HCT116 (cell line): ENCODE results near the gene BCKDHB. TPM values are rescaled to one million over a fixed set of nuclear protein-coding genes. Genes with fewer than 3 reads are reported as not detected.

Experiments
- ATAC-seq: fragments of 200-7000 bp; cut with Tn5 transposase; 2 replicates; pipeline ENCODE4 v1.9.1; 2020; ENCODE audit warnings: mild to moderate bottlenecking, moderate library complexity
- BruUV-seq: library from RNA; stranded (reverse); fragments of 400-500 nt; replicated peaks from 2 replicates; lab custom pipeline; 2021; lab: Mats Ljungman, UMichigan
- CTCF ChIA-PET: fragments of 300-600 bp; sonication (Branson Sonifier 250); formaldehyde crosslinking; loops from one replicate; lab custom pipeline; 2021; ENCODE audit warnings: antibody characterized with exemption; lab: Charles Lee
- POLR2A ChIA-PET: fragments of 300-600, 350-600 bp; sonication (Branson Sonifier 250); formaldehyde crosslinking; loops from one replicate; lab custom pipeline; 2021; ENCODE audit warnings: antibody characterized with exemption; lab: Charles Lee
- RAD21 ChIA-PET, 2 experiments: fragments of 300-600 bp; sonication (Branson Sonifier 250); formaldehyde crosslinking; loops; one replicate each; lab custom pipeline; 2023; ENCODE audit warnings: low total read pairs in 2 of 2; ENCODE audit not compliant: uncharacterized antibody in 2 of 2, unreplicated experiment in 2 of 2, low non-redundant PET in 1 of 2; lab: Charles Lee
- DNase-seq: peaks from one replicate; pipeline ENCODE4 v3.0.0-alpha.2; 2010; ENCODE audit warnings: low read depth, low spot score
- H2AFZ ChIP-seq: fragments of 200-600 bp; shearing (Covaris generic), sonication (generic); 2 replicates; pipeline ENCODE4 v1.6.1; 2017; ENCODE audit warnings: low read depth, mixed run types, mixed read lengths, antibody characterized with exemption, low read length; ENCODE audit not compliant: poor library complexity, severe bottlenecking
- H3K27ac ChIP-seq: 2 replicates; pipeline ENCODE4 v1.5.1; 2012; ENCODE audit warnings: low read depth, low read length
- H3K27me3 ChIP-seq: fragments of 200-600 bp; sonication (generic); 2 replicates; pipeline ENCODE4 v1.6.1; 2016; ENCODE audit warnings: mixed run types, low read length, mixed read lengths; ENCODE audit not compliant: insufficient read depth
- H3K36me3 ChIP-seq, 2 experiments: fragments of 200-500 bp in 1 of 2; fragments of 200-600 bp in 1 of 2; sonication (Bioruptor generic) in 1 of 2; sonication (generic) in 1 of 2; 2 replicates each; pipeline versions ENCODE4 v1.5.1 to v1.6.1; 2014 to 2016; ENCODE audit warnings: low read length in 2 of 2, inconsistent platforms in 1 of 2, mixed read lengths in 1 of 2, mixed run types in 1 of 2; ENCODE audit not compliant: insufficient read depth in 2 of 2, control insufficient read depth in 1 of 2
- H3K4me1 ChIP-seq, 2 experiments: fragments of 200-600 bp in 1 of 2; sonication (generic) in 1 of 2; 2 replicates each; pipeline versions ENCODE4 v1.5.1 to v1.6.1; 2012 to 2017; ENCODE audit warnings: low read length in 2 of 2, inconsistent platforms in 1 of 2, mild to moderate bottlenecking in 1 of 2, mixed read lengths in 1 of 2, mixed run types in 1 of 2, moderate library complexity in 1 of 2; ENCODE audit not compliant: insufficient read depth in 2 of 2, control insufficient read depth in 1 of 2
- H3K4me2 ChIP-seq: fragments of 200-600 bp; sonication (generic); 2 replicates; pipeline ENCODE4 v1.6.1; 2017; ENCODE audit warnings: mixed run types, low read length, mixed read lengths
- H3K4me3 ChIP-seq, 2 experiments: fragments of 200-600 bp in 1 of 2; sonication (generic) in 1 of 2; replicated peaks in 1 of 2; 2 replicates each; pipeline ENCODE4 v1.5.1; 2011 to 2016; ENCODE audit warnings: low read length in 2 of 2, control low read depth in 1 of 2, low read depth in 1 of 2, mild to moderate bottlenecking in 1 of 2, mixed read lengths in 1 of 2, mixed run types in 1 of 2
- H3K79me2 ChIP-seq: fragments of 200-600 bp; sonication (generic); 2 replicates; pipeline ENCODE4 v1.6.1; 2017; ENCODE audit warnings: mild to moderate bottlenecking, mixed run types, low read length, moderate library complexity, mixed read lengths; ENCODE audit not compliant: insufficient read depth
- H3K9ac ChIP-seq: fragments of 200-600 bp; sonication (generic); 2 replicates; pipeline ENCODE4 v1.6.1; 2016; ENCODE audit warnings: low read length, mixed read lengths
- H3K9me2 ChIP-seq: fragments of 200-600 bp; sonication (generic), shearing (Covaris generic); 2 replicates; pipeline ENCODE4 v1.6.1; 2017; ENCODE audit warnings: mixed run types, mild to moderate bottlenecking, moderate library complexity; ENCODE audit not compliant: insufficient read depth
- H3K9me3 ChIP-seq, 2 experiments: fragments of 200-500 bp in 1 of 2; fragments of 200-600 bp in 1 of 2; sonication (Bioruptor generic) in 1 of 2; sonication (generic) in 1 of 2; 2 replicates each; pipeline ENCODE4 v1.6.1; 2014 to 2017; ENCODE audit warnings: low read length in 2 of 2, mixed read lengths in 2 of 2, inconsistent platforms in 1 of 2, low read depth in 1 of 2, mild to moderate bottlenecking in 1 of 2, mixed run types in 1 of 2, moderate library complexity in 1 of 2; ENCODE audit not compliant: control insufficient read depth in 1 of 2, insufficient read depth in 1 of 2
- H4K20me1 ChIP-seq: fragments of 200-600 bp; sonication (generic), shearing (Covaris generic); 2 replicates; pipeline ENCODE4 v1.6.1; 2017; ENCODE audit warnings: mixed run types, mild to moderate bottlenecking, moderate library complexity; ENCODE audit not compliant: insufficient read depth
- CEBPB ChIP-seq: IDR thresholded peaks from 2 replicates; pipeline ENCODE4 v1.6.1; 2012; ENCODE audit warnings: low read depth
- CTCF ChIP-seq, 3 experiments: fragments of 200-600 bp in 1 of 3; sonication (generic) in 1 of 3; IDR thresholded peaks in 2 of 3; conservative IDR thresholded peaks in 1 of 3; 2 replicates each; pipeline ENCODE4 v1.5.1; 2012 to 2017; ENCODE audit warnings: low read depth in 2 of 3, low read length in 2 of 3, antibody characterized with exemption in 1 of 3, borderline replicate concordance in 1 of 3, control low read depth in 1 of 3, mild to moderate bottlenecking in 1 of 3, mixed read lengths in 1 of 3, mixed run types in 1 of 3, moderate library complexity in 1 of 3; ENCODE audit not compliant: insufficient read depth in 1 of 3
- EGR1 ChIP-seq: IDR thresholded peaks from 2 replicates; pipeline ENCODE4 v1.6.1; 2012; ENCODE audit warnings: low read depth
- MAX ChIP-seq: IDR thresholded peaks from 2 replicates; pipeline ENCODE4 v1.6.1; 2012
- POLR2A ChIP-seq: IDR thresholded peaks from 2 replicates; pipeline ENCODE4 v1.7.0; 2011; ENCODE audit warnings: borderline replicate concordance; ENCODE audit not compliant: insufficient read depth, insufficient read length; ENCODE audit errors: extremely low read depth
- POLR2AphosphoS5 ChIP-seq: IDR thresholded peaks from 2 replicates; pipeline ENCODE4 v1.6.1; 2011; ENCODE audit warnings: mild to moderate bottlenecking, low read depth, low read length, moderate library complexity
- RAD21 ChIP-seq: IDR thresholded peaks from 2 replicates; pipeline ENCODE4 v1.6.1; 2012; ENCODE audit warnings: low read depth, mild to moderate bottlenecking
- SIN3A ChIP-seq: IDR thresholded peaks from 2 replicates; pipeline ENCODE4 v1.6.1; 2012; ENCODE audit warnings: low read depth
- intact Hi-C: fragments of 100-400 bp; cut with micrococcal nuclease; formaldehyde crosslinking; loops from 2 replicates; pipeline ENCODE4 v1.10.0; 2022
- total RNA-seq: library from RNA; stranded (reverse); gene quantifications from one replicate; pipeline ENCODE4 v1.2.1, GENCODE V29; 2021; ENCODE audit not compliant: unreplicated experiment

BCKDHB gene
- total RNA-seq, 1 experiment from 2014 or later = 11.2 TPM

GRCh38 chr6:80214436-80215022 is 108.1 kb downstream of the BCKDHB start:
- ChIA-PET CTCF (interaction anchor here (0.6 to 2.1 kb wide), 18 partner anchors 9 to 1826 kb away, joined by 3 to 28 read pairs (median 4); partner anchors contain the start of gene TENT5A), POLR2A (no interaction called here), RAD21 (interaction anchor here in 1 of 2 experiments (0.7 to 0.8 kb wide), 2 partner anchors 244 to 406 kb away, joined by 3 read pairs; no protein-coding TSS in a partner anchor)
- intact Hi-C loops = loop anchor here (1.0 to 10.0 kb wide), 6 partner anchors 390 to 1770 kb away; no protein-coding TSS in a partner anchor
- H3K9ac ChIP-seq = no peak overlapping the region
- peak; percentile 22 for DNase-seq
- TF ChIP-seq EGR1 = no peak
- no peak for TF ChIP-seq SIN3A
- no peak for TF ChIP-seq CEBPB
- peak; percentile 39 to 76 (median 75); a peak in 4 of 6 replicates for TF ChIP-seq CTCF (IDR thresholded peaks at IDR 0.05 in 2 of 3, conservative IDR thresholded peaks at IDR 0.05 in 1 of 3; ENCODE audit: borderline replicate concordance in 1 of 3, insufficient read depth in 1 of 3, low read depth in 2 of 3, low read length in 2 of 3)
- TF ChIP-seq POLR2A = no peak
- no peak for TF ChIP-seq MAX
- peak; percentile 72 for TF ChIP-seq RAD21
- TF ChIP-seq POLR2AphosphoS5 = no peak
- no peak overlapping the region for H3K4me2 ChIP-seq
- H3K27me3 ChIP-seq = no peaks in the 10 kb centered on the region
- no peak overlapping the region for H2AFZ ChIP-seq
- no peaks in the 10 kb centered on the region for H3K9me3 ChIP-seq
- H4K20me1 ChIP-seq = no peaks in the 10 kb centered on the region
- no peaks in the 10 kb centered on the region for H3K79me2 ChIP-seq
- H3K36me3 ChIP-seq = no peaks in the 10 kb centered on the region
- BruUV-seq = no TSS peak
- H3K4me3 ChIP-seq = no peak overlapping the region
- H3K9me2 ChIP-seq = no peaks in the 10 kb centered on the region
- H3K27ac ChIP-seq = no peak overlapping the region
- peak; percentile 95 for ATAC-seq
- H3K4me1 ChIP-seq = no peaks in the 10 kb centered on the region
